ENCODE results near the gene TAS2R19.
"Not testable (repeated sequence)": the region's sequence is repeated elsewhere in the genome, so short reads cannot be mapped to it uniquely, and the experiment has no call there.

- not testable (repeated sequence) for TF ChIP-seq CTCF (IDR thresholded peaks at IDR 0.05); ZFX (IDR thresholded peaks at IDR 0.05; ENCODE audit: borderline replicate concordance)
These were observed 18.9 kb upstream of the TAS2R19 start for GRCh38 chr12:11041366-11041765.

Measured in 22Rv1 (cell line).